ENCODE results near the gene OR4X2. TPM values are rescaled to one million over a fixed set of nuclear protein-coding genes. Genes with fewer than 3 reads are reported as not detected.

The OR4X2 gene
- total and polyA plus RNA-seq, 10 of the 15 experiments (the other 5 are each of a cell fraction or from before 2014, with no cell fraction given) = not detected

GRCh38 chr11:48237727-48238126 lies 7.2 kb upstream of the OR4X2 start:
- in situ Hi-C loops (cut with MboI) (no loop called here), intact Hi-C loops (cut with micrococcal nuclease; ENCODE audit: unreplicated experiment) (no loop called here)
- Histone ChIP-seq H2AFZ (ENCODE audit: control insufficient read depth, low read depth, low read length) (no peak overlapping the region), H4K20me1 (ENCODE audit: control insufficient read depth, insufficient read depth) (no peaks in the 10 kb centered on the region), H3K36me3 (ENCODE audit: control insufficient read depth in 2 of 2, insufficient read depth in 2 of 2, low read length in 1 of 2) (no peaks in the 10 kb centered on the region), H3K9ac (ENCODE audit: control insufficient read depth, insufficient read depth, low read length) (no peak overlapping the region), H3K79me2 (ENCODE audit: control insufficient read depth, insufficient read depth, low read length) (no peaks in the 10 kb centered on the region), H3K4me3 (no peak overlapping the region), H3K9me3 (replicated peaks; ENCODE audit: control insufficient read depth, insufficient read depth, low read length) (no peaks in the 10 kb centered on the region), H3K4me1 (ENCODE audit: control insufficient read depth, insufficient read depth, low read length) (no peaks in the 10 kb centered on the region), H3K27ac (ENCODE audit: control insufficient read depth, insufficient read depth) (no peak overlapping the region), H3K27me3 (replicated peaks in 1 of 2; ENCODE audit: control insufficient read depth in 2 of 2, insufficient read depth in 2 of 2, low read length in 1 of 2) (no peaks in the 10 kb centered on the region), H3K4me2 (ENCODE audit: control insufficient read depth, insufficient read depth) (no peak overlapping the region)
- TF ChIP-seq BACH1 (IDR thresholded peaks at IDR 0.05; ENCODE audit: borderline replicate concordance) (no peak), E2F8 (IDR thresholded peaks at IDR 0.05; ENCODE audit: low read depth, partially characterized antibody) (no peak)
- ATAC-seq (no peak), DNase-seq (ENCODE audit: low read depth, low spot score) (no peak), FAIRE-seq (no peak)
- SMC1A ChIA-PET (ENCODE audit: uncharacterized antibody, unreplicated experiment) = no interaction called here
- WGBS (ENCODE audit: insufficient coverage, insufficient replicate concordance, low lambda C conversion rate, missing lambda C conversion rate) = 2% methylated on average over 3 of the region's 3 CpGs
- CTCF ChIA-PET = no interaction called here
- POLR2A ChIA-PET = no interaction called here
- no TSS peak for BruUV-seq (replicated peaks)
- RAD21 ChIA-PET (ENCODE audit: unreplicated experiment) = no interaction called here

GRCh38 chr11:48242501-48242900 lies 2.4 kb upstream of the OR4X2 start:
- H4K20me1 ChIP-seq (ENCODE audit: control insufficient read depth, insufficient read depth) = no peaks in the 10 kb centered on the region
- H3K4me3 ChIP-seq = no peak overlapping the region
- no peak for ATAC-seq
- ChIA-PET RAD21 (ENCODE audit: unreplicated experiment) (no interaction called here), SMC1A (ENCODE audit: uncharacterized antibody, unreplicated experiment) (no interaction called here), CTCF (no interaction called here), POLR2A (no interaction called here)
- H3K79me2 ChIP-seq (ENCODE audit: control insufficient read depth, insufficient read depth, low read length) = no peaks in the 10 kb centered on the region
- BruUV-seq (replicated peaks) = no TSS peak
- H3K27me3 ChIP-seq (replicated peaks in 1 of 2; ENCODE audit: control insufficient read depth in 2 of 2, insufficient read depth in 2 of 2, low read length in 1 of 2) = no peaks in the 10 kb centered on the region
- no peak for DNase-seq (ENCODE audit: low read depth, low spot score)
- no peak for TF ChIP-seq MEF2B (IDR thresholded peaks at IDR 0.05; ENCODE audit: partially characterized antibody, poor library complexity, severe bottlenecking)
- TF ChIP-seq E2F4 (IDR thresholded peaks at IDR 0.05; ENCODE audit: low read depth, low read length) = no peak
- no peak for TF ChIP-seq EZH2 (IDR thresholded peaks at IDR 0.05; ENCODE audit: borderline replicate concordance, control insufficient read depth, low read depth, low read length)
- no peak for TF ChIP-seq BRCA1 (IDR thresholded peaks at IDR 0.05; ENCODE audit: low read depth, low read length)
- no peak for TF ChIP-seq BHLHE40 (IDR thresholded peaks at IDR 0.05; ENCODE audit: borderline replicate concordance in 1 of 2, low read depth in 2 of 2, low read length in 1 of 2)
- TF ChIP-seq SUZ12 (IDR thresholded peaks at IDR 0.05; ENCODE audit: unreplicated experiment) = no peak
- TF ChIP-seq CTCF (IDR thresholded peaks at IDR 0.05 in 2 of 3, conservative IDR thresholded peaks at IDR 0.05 in 1 of 3; ENCODE audit: control insufficient read depth in 2 of 3, extremely low read depth in 1 of 3, insufficient read depth in 1 of 3, low read depth in 3 of 3, low read length in 3 of 3) = no peak
- H3K4me1 ChIP-seq (ENCODE audit: control insufficient read depth, insufficient read depth, low read length) = no peaks in the 10 kb centered on the region
- H3K9ac ChIP-seq (ENCODE audit: control insufficient read depth, insufficient read depth, low read length) = no peak overlapping the region
- no peak for FAIRE-seq
- H3K4me2 ChIP-seq (ENCODE audit: control insufficient read depth, insufficient read depth) = no peak overlapping the region
- WGBS (ENCODE audit: insufficient coverage, insufficient replicate concordance, low lambda C conversion rate, missing lambda C conversion rate) = 56% methylated on average over 3 of the region's 3 CpGs
- H2AFZ ChIP-seq (ENCODE audit: control insufficient read depth, low read depth, low read length) = no peak overlapping the region
- no peak overlapping the region for H3K27ac ChIP-seq (ENCODE audit: control insufficient read depth, insufficient read depth)
- no peaks in the 10 kb centered on the region for H3K9me3 ChIP-seq (replicated peaks; ENCODE audit: control insufficient read depth, insufficient read depth, low read length)
- intact Hi-C loops (cut with micrococcal nuclease; ENCODE audit: unreplicated experiment) (no loop called here), in situ Hi-C loops (cut with MboI) (no loop called here)
- H3K36me3 ChIP-seq (ENCODE audit: control insufficient read depth in 2 of 2, insufficient read depth in 2 of 2, low read length in 1 of 2) = no peaks in the 10 kb centered on the region
